ENCODE measurements around the gene ELF2. TPM values are rescaled to one million over a fixed set of nuclear protein-coding genes. Genes with fewer than 3 reads are reported as not detected.
"Not testable (repeated sequence)": the region's sequence is repeated elsewhere in the genome, so short reads cannot be mapped to it uniquely, and the experiment has no call there.

ELF2 gene
- total RNA-seq, 1 donor from 2014 or later = 44.4 TPM

- H3K27me3 ChIP-seq = no peaks in the 10 kb centered on the region
- intact Hi-C loops (cut with DNase I) = loop anchor here (10.0 kb wide), 1 partner anchor 258 kb away; no protein-coding TSS in a partner anchor
- H3K9me3 ChIP-seq = no peaks in the 10 kb centered on the region
- no peak for TF ChIP-seq CTCF (IDR thresholded peaks at IDR 0.05)
- no peak for TF ChIP-seq POLR2AphosphoS5 (IDR thresholded peaks at IDR 0.05; ENCODE audit: insufficient read depth in 1 of 2, low read depth in 1 of 2)
- no peak for TF ChIP-seq POLR2A (IDR thresholded peaks at IDR 0.05)
- no peak overlapping the region for H3K27ac ChIP-seq
- H3K36me3 ChIP-seq = no peaks in the 10 kb centered on the region
- no peak for DNase-seq (ENCODE audit: extremely low spot score in 2 of 2)
- H3K4me3 ChIP-seq = no peak overlapping the region
- H3K4me1 ChIP-seq = no peaks in the 10 kb centered on the region
These were observed 140.1 kb downstream of the ELF2 start for GRCh38 chr4:139036885-139037284.

DNA sequence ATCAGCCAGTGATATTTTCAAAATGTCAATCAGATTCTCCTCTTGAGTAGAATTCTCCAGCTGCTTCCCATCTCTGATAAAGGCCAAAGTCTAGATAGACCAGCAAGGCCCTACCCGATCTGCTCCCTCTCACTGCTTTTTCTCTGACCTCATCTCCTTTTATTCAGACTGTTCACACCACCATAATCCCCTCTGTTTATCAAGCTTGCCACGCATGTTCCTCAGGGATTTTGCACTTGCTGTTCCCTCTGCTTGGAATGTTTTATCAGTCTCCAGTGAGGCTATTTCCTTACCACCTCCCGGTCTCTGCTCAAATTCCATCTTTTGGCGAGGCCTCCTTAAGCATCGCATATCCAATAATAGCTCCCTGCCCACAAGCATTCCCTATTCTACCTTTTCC lies 141.4 kb downstream of the ELF2 start:
- no peaks in the 10 kb centered on the region for H3K4me1 ChIP-seq
- no peaks in the 10 kb centered on the region for H3K9me3 ChIP-seq
- H3K36me3 ChIP-seq = no peaks in the 10 kb centered on the region
- no peaks in the 10 kb centered on the region for H3K27me3 ChIP-seq
- DNase-seq (ENCODE audit: extremely low spot score in 2 of 2) = no peak
- intact Hi-C loops (cut with DNase I) = loop anchor here (10.0 kb wide), 1 partner anchor 259 kb away; no protein-coding TSS in a partner anchor
- TF ChIP-seq CTCF (IDR thresholded peaks at IDR 0.05) (no peak), POLR2A (IDR thresholded peaks at IDR 0.05) (no peak), POLR2AphosphoS5 (IDR thresholded peaks at IDR 0.05; ENCODE audit: insufficient read depth in 1 of 2, low read depth in 1 of 2) (no peak)
- no peak overlapping the region for H3K27ac ChIP-seq
- no peak overlapping the region for H3K4me3 ChIP-seq

DNA sequence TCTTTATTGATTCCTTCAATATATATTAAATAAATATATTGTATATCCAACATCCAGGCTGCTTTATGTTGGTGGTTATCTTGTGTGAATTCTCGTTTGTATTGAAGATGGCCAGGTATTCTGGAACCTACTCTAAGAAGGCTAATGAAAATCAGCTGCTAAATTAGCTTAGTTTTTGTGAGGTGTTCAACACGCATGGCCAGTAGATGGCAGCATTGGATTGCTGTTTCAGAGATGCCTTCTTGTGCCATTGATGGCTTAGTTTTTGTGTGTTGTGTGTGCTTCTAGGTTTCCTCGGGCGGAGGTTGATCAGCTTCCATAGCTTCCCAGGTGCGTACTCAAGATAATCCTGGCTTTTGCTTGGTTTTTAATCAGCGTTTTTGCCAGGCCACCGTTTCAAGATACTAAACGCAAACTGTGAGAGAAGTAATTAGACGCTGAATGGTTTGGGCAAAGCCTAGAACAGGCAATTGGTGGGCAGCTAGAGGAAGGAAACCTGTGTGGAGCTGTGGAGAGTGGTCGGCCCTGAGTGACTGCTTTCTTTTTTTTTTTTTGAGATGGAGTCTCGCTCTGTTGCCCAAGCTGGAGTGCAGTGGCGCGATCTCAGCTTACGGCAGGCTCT lies 146.3 kb downstream of the ELF2 start:
- TF ChIP-seq POLR2A (IDR thresholded peaks at IDR 0.05) (no peak), CTCF (IDR thresholded peaks at IDR 0.05) (peak; percentile 45 to 84 (median 59)), POLR2AphosphoS5 (IDR thresholded peaks at IDR 0.05; ENCODE audit: insufficient read depth in 1 of 2, low read depth in 1 of 2) (peak in 1 of 2 donors; percentile 41)
- intact Hi-C loops (cut with DNase I) = loop anchor here (10.0 kb wide), 1 partner anchor 264 kb away; no protein-coding TSS in a partner anchor
- Histone ChIP-seq H3K4me1 (no peaks in the 10 kb centered on the region), H3K27ac (no peak overlapping the region), H3K4me3 (no peak overlapping the region), H3K36me3 (no peaks in the 10 kb centered on the region), H3K27me3 (no peaks in the 10 kb centered on the region), H3K9me3 (no peaks in the 10 kb centered on the region)
- no peak for DNase-seq (ENCODE audit: extremely low spot score in 2 of 2)

GRCh38 chr4:139029866-139030363 lies 147.1 kb downstream of the ELF2 start:
- not testable (repeated sequence) for H3K27ac ChIP-seq, H3K9me3 ChIP-seq

DNA sequence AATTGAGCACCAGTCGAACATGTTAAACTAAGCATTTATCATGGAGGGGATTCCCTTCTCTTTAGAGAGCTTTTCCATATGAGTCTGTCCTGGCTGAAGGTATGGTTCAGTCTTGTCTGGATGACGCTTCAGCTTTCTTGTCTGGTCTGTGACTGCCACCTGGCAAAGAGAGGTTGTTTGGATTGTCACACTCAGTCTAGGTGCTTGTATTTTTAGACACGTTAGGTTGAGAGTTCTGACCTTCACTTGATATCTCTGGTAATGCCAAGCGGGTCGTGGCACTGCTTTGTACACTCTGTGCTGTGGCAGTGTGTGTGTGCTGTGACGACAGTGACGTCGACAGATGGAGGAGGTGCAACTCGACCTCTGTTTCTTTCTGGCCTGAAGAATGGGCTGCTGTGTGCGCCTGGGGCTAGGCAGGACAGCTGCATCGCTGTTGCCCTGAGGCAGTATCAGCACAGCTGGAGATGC lies 148.8 kb downstream of the ELF2 start:
- intact Hi-C loops (cut with DNase I) = no loop called here
- Histone ChIP-seq H3K4me1 (no peaks in the 10 kb centered on the region), H3K27ac (no peak overlapping the region), H3K27me3 (no peaks in the 10 kb centered on the region), H3K4me3 (no peak overlapping the region), H3K36me3 (no peaks in the 10 kb centered on the region), H3K9me3 (no peaks in the 10 kb centered on the region)
- DNase-seq (ENCODE audit: extremely low spot score in 2 of 2) = no peak
- TF ChIP-seq POLR2A (IDR thresholded peaks at IDR 0.05) (no peak), POLR2AphosphoS5 (IDR thresholded peaks at IDR 0.05; ENCODE audit: insufficient read depth in 1 of 2, low read depth in 1 of 2) (no peak), CTCF (IDR thresholded peaks at IDR 0.05) (no peak)

More at GRCh38 chr4:139029866-139030363, 147.1 kb downstream of the ELF2 start:
- H3K4me3 ChIP-seq; H3K27me3 ChIP-seq; H3K4me1 ChIP-seq; DNase-seq (ENCODE audit: extremely low spot score in 2 of 2); H3K36me3 ChIP-seq: not testable (repeated sequence)
- intact Hi-C loops (cut with DNase I) = loop anchor here (10.0 kb wide), 1 partner anchor 265 kb away; no protein-coding TSS in a partner anchor

Measured in vagina (tissue), 2 donors.